Lower leg skin (tissue), 3 donors: ENCODE measurements around the gene USF1.

Experiments used
- CTCF ChIP-seq, 3 donors: fragments of 450-650 bp; IDR thresholded peaks; one replicate each; pipeline ENCODE4 v1.5.1; 2016; ENCODE audit warnings: antibody characterized with exemption in 3 of 3, mild to moderate bottlenecking in 3 of 3, moderate library complexity in 2 of 3
- POLR2A ChIP-seq, 2 donors: fragments of 450-650 bp; IDR thresholded peaks; one replicate each; pipeline ENCODE4 v1.6.1; 2016 to 2017; ENCODE audit warnings: antibody characterized with exemption in 2 of 2, mild to moderate bottlenecking in 1 of 2, moderate library complexity in 1 of 2

GRCh38 chr1:161054232-161054631 lies 8.5 kb upstream of the USF1 start:
- TF ChIP-seq CTCF (IDR thresholded peaks at IDR 0.05) = no peak
- TF ChIP-seq POLR2A (IDR thresholded peaks at IDR 0.05) = no peak
